Left kidney (tissue), 2 donors: Measurements from ENCODE around the gene ZNF726. TPM values are rescaled to one million over a fixed set of nuclear protein-coding genes. Genes with fewer than 3 reads are reported as not detected.
"Not testable (repeated sequence)": the region's sequence is repeated elsewhere in the genome, so short reads cannot be mapped to it uniquely, and the experiment has no call there.

ENCODE experiments used
- DNase-seq: peaks from one replicate; pipeline ENCODE4 v3.0.0-alpha.2; 2013
- polyA plus RNA-seq: library from polyadenylated mRNA; unstranded; fragments of 120-200 nt; gene quantifications from one replicate; pipeline ENCODE4 v1.2.1, GENCODE V29; 2013; ENCODE audit not compliant: insufficient read length

Gene ZNF726
- polyA plus RNA-seq, 1 donor: 18.1 TPM

- DNase-seq: not testable (repeated sequence)
These were observed 22.3 kb downstream of the ZNF726 start for GRCh38 chr19:23937031-23937430.

GRCh38 chr19:23943411-23943810 lies 28.7 kb downstream of the ZNF726 start:
- no peak for DNase-seq

DNA sequence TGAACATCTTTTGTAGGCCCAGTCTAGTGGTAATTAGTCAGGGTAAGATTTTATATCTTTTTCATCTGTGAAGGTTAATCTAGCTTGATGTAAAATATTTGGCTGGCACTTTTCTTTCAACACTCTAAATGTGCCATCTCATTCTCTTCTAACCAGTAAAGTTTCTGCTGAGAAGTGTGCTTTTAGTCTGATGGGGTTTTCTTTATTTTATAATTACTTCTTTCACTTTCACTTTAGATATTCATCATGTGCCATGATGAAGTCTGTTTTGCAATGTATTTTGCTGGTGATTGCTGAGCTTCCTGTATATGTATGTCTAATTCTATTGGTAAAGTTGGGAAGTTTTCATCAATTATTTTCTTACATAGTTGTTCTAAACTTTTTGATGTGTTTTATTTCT lies 31.9 kb downstream of the ZNF726 start:
- no peak for DNase-seq

GRCh38 chr19:23949611-23950010 lies 34.9 kb downstream of the ZNF726 start:
- DNase-seq: no peak

DNA sequence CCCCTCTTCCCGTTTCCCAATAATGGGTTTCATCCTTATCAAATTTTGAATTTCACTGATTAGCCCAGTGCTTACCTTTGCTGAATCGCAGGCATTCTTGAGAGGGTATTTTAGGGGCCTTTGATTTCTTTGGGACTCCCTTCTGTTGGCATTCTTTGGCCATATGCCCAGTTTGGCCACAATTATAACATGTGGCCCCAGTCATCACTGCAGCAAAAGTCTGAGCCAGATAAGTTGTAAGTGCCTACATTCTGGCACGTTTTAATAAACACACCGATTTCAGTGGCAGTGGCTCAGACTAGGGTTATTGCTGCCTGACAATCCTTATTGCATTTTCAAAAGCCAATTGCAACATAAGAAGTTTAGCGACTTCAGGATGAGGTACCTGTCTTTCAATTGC lies 41.4 kb downstream of the ZNF726 start:
- no peak for DNase-seq

GRCh38 chr19:23957660-23958281 lies 43.1 kb downstream of the ZNF726 start:
- no peak for DNase-seq

DNA sequence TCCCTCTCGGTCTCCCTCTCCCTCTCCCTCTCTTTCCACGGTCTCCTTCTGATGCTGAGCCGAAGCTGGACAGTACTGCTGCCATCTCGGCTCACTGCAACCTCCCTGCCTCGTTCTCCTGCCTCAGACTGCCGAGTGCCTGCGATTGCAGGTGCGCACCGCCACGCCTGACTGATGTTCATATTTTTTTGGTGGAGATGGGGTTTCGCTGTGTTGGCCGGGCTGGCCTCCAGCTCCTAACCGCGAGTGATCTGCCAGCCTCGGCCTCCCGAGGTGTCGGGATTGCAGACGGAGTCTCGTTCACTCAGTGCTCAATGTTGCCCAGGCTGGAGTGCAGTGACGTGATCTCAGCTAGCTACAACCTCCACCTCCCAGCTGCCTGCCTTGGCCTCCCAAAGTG lies 48.7 kb downstream of the ZNF726 start:
- not testable (repeated sequence) for DNase-seq

- not testable (repeated sequence) for DNase-seq
These were observed 49.2 kb downstream of the ZNF726 start for GRCh38 chr19:23963881-23964280.

DNA sequence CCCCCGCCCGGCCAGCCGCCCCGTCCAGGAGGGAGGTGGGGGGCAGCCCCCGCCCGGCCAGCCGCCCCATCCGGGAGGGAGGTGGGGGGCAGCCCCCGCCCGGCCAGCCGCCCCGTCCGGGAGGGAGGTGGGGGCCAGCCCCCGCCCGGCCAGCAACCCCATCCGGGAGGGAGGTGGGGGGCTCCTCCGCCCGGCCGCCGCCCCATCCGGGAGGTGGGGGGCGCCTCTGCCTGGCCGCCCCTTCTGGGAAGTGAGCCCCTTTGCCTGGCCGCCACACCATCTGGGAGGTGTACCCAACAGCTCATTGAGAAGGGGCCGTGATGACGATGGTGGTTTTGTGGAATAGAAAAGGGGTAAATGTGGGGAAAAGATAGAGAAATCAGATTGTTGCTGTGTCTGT lies 49.6 kb downstream of the ZNF726 start:
- not testable (repeated sequence) for DNase-seq

GRCh38 chr19:23969630-23970029 lies 54.9 kb downstream of the ZNF726 start:
- DNase-seq: no peak

GRCh38 chr19:23971598-23971997 lies 56.9 kb downstream of the ZNF726 start:
- DNase-seq: no peak

DNA sequence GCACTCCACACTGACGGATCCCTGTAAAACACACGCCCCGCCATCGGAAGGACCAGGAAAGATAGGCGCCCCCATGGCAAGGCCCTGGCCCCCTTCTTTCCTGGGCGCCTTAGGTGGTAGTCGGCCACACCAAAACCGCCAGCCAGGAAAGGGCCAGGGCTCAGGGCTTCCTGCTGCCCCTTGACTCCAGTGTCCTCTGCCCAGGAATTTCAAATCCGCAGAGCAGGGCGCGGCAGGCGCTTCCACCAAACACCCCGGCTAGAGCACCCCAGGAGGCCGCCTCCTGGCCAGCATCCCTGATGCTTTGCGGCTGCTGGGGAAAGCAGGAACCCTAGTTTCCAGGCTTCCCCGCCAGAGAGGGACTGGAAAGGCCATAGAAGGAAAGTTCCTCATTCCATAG lies 57.5 kb downstream of the ZNF726 start:
- no peak for DNase-seq

DNA sequence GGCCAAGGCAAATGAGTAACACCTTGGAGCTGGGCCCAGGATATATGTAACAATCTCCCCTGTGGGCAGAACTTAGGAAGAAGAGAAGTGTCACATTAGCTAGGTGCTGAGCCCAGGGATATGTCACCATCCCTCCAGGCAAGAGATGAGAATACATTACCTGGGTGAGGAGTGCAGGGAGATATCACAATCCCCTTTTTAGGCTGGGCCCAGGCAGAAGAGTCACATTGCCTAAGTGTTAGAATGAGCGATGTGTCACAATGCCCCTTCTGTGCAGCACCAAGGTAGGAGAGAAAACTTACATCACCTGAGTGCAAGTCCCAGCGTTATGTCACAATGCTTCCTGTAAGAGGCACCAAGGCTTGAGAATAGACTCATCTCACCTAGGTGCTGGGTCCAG lies 60.3 kb downstream of the ZNF726 start:
- no peak for DNase-seq

- DNase-seq: not testable (repeated sequence)
These were observed 61.9 kb downstream of the ZNF726 start for GRCh38 chr19:23976631-23977030.

GRCh38 chr19:23977256-23977655 lies 62.6 kb downstream of the ZNF726 start:
- not testable (repeated sequence) for DNase-seq

GRCh38 chr19:23978068-23978467 lies 63.4 kb downstream of the ZNF726 start:
- no peak for DNase-seq

DNA sequence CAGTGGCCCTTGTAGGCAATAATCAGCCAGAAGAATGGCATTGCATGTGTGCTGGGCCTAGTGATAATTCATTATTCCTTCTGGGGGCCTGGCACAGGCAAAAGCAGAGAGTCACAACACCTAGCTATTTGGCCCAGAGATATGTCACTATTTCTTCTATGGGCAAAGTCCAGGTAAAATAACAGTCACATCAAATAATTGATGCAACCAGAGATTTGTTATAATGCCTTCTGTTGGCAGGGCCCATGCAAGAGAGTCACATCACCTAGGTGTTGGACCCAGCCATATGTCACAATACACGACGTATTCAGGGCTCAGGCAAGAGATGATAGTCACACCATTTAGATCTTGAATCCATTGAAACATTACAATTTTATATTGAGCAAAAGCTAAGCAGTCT lies 66.1 kb downstream of the ZNF726 start:
- DNase-seq: no peak

GRCh38 chr19:23981863-23982262 lies 67.2 kb downstream of the ZNF726 start:
- no peak for DNase-seq

DNA sequence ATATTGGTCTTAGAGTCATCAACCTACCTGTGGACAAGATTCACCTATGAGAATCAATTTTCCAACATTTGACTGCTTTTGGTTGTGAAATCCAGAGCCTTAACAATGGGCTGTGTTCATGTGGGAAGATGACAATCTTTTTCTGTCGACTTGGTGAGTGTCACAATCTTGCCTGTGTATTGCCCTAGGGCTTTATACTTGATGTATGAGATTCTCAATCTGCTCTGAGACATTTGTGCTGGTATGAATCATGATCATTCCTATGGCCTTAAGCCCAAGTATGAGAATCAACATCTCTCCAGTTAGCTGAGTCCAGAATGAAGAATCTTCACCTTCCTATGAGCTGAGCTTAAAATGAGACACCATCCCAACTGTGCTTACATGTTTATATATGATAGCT lies 68.7 kb downstream of the ZNF726 start:
- no peak for DNase-seq

Other genes with a start within 250 kb of the ZNF726 start
- 25.8 TPM for gene ZNF675, start 227.7 kb upstream of the ZNF726 start, polyA plus RNA-seq
- gene ZNF681, start 156.0 kb upstream of the ZNF726 start, polyA plus RNA-seq: 8.9 TPM
- 38.3 TPM for gene ZNF254, start 172.3 kb downstream of the ZNF726 start, polyA plus RNA-seq